Epithelial cell of esophagus (primary cell): ENCODE data around the gene TNFSF9.

Experiments
- DNase-seq: peaks from one replicate; pipeline ENCODE4 v3.0.0; 2010; ENCODE audit warnings: low read depth
- H3K4me3 ChIP-seq: 2 replicates; pipeline ENCODE4 v1.5.1; 2011; ENCODE audit warnings: mild to moderate bottlenecking, low read length, control low read depth
- CTCF ChIP-seq: IDR thresholded peaks from 2 replicates; pipeline ENCODE4 v1.5.1; 2011; ENCODE audit warnings: low read depth, mild to moderate bottlenecking, low read length, control low read depth, inconsistent platforms; ENCODE audit not compliant: insufficient read depth; ENCODE audit errors: missing control alignments

Gene TNFSF9

GRCh38 chr19:6510618-6511017 is 20.2 kb upstream of the TNFSF9 start:
- no peak for DNase-seq
- no peak for TF ChIP-seq CTCF
- no peak overlapping the region for H3K4me3 ChIP-seq

GRCh38 chr19:6514089-6514488 is 16.7 kb upstream of the TNFSF9 start:
- no peak for TF ChIP-seq CTCF
- no peak overlapping the region for H3K4me3 ChIP-seq
- no peak for DNase-seq

DNA sequence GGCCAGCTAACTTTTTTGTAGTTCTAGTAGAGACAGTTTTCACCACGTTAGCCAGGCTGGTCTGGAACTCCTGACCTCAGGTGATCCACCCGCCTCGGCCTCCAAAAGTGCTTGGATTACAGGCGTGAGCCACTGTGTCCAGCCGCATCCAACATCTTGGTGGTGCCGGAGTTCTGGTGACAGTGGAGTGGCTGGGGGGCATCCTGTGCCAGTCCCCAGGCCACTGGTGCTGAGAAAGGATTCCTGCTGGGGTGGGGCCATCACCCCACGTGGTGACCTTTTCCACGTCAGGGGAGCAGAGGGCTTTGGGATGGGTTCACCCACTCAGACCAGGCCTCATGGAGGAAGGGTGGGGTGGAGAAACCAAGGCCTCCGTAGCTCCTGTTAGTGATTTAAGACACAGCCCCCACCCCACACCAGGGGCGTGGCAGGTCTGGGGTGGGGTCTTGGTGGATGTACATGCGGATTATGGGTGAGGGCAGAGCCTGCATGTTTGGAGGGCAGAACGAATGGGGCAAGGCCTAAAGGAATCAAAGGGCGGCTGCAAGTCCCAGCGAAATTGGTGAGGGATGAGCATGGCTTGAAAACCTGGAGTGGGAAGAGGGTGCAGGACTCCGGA is 15.8 kb upstream of the TNFSF9 start:
- TF ChIP-seq CTCF, result no peak
- no peak for DNase-seq
- H3K4me3 ChIP-seq, result no peak overlapping the region

- H3K4me3 ChIP-seq, result peak overlapping the region; percentile 67
- TF ChIP-seq CTCF, result no peak
- DNase-seq, result peak; percentile 96
These were observed 14.7 kb upstream of the TNFSF9 start for GRCh38 chr19:6516018-6516658.

DNA sequence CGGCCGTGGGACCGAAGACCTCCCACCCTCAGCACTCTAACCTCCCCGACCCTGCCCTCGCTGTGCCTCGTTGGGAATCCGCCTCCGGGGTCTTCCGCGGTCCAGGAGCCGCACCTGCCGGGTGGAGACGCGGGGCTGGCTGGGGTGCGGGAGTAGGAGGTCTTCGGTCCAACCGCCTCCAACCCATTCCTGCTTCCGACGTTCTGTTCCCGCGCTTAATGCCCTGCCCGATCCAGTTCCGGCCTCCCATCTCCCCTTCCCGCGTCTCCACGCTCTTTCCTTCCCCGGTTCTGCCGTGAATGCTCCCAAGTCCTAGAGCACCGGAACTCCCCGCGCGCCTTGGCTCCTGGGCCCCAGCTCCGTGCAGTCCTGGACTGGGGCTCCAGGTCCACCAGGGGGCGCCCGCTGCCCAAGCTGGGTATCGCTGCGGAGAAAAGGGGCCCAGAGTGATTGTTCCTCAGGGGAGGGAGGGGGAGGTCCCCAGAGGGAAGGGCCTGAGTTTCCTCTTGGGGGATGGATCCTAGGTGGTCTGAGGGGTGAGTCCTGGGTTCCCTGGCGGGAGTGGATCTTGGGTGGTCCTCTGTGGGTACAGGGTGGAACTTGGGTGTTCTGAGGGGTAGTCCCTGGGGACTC is 14.1 kb upstream of the TNFSF9 start:
- TF ChIP-seq CTCF, result peak; percentile 88
- peak; percentile 86 for DNase-seq
- H3K4me3 ChIP-seq, result peak overlapping the region; percentile 67

GRCh38 chr19:6518145-6518911 is 12.5 kb upstream of the TNFSF9 start:
- no peak for DNase-seq
- no peak for TF ChIP-seq CTCF
- H3K4me3 ChIP-seq, result no peak overlapping the region
